ENCODE measurements around the gene LIMA1. TPM values are rescaled to one million over a fixed set of nuclear protein-coding genes. Genes with fewer than 3 reads are reported as not detected.
"Not testable (repeated sequence)": the region's sequence is repeated elsewhere in the genome, so short reads cannot be mapped to it uniquely, and the experiment has no call there.

Gene LIMA1
- total RNA-seq, 1 donor from 2014 or later: 14.3 TPM

GRCh38 chr12:50221228-50222008 is 61.9 kb downstream of the LIMA1 start:
- H3K9me3 Mint-ChIP-seq (ENCODE audit: unreplicated experiment): no peaks in the 10 kb centered on the region
- H3K4me3 Mint-ChIP-seq (ENCODE audit: unreplicated experiment): no peak overlapping the region
- no peaks in the 10 kb centered on the region for H3K36me3 Mint-ChIP-seq (ENCODE audit: low read depth, unreplicated experiment)
- H3K27ac Mint-ChIP-seq (ENCODE audit: unreplicated experiment): no peak overlapping the region
- no peak for TF ChIP-seq CTCF (IDR thresholded peaks at IDR 0.05; ENCODE audit: unreplicated experiment)
- DNase-seq (ENCODE audit: low spot score): no peak
- peaks cover 3% of the 10 kb centered on the region for H3K4me1 Mint-ChIP-seq (ENCODE audit: unreplicated experiment)
- no peaks in the 10 kb centered on the region for H3K27me3 Mint-ChIP-seq (ENCODE audit: unreplicated experiment)

GRCh38 chr12:50220363-50220995 is 62.8 kb downstream of the LIMA1 start:
- Mint-ChIP-seq H3K36me3 (ENCODE audit: low read depth, unreplicated experiment) (no peaks in the 10 kb centered on the region), H3K27me3 (ENCODE audit: unreplicated experiment) (no peaks in the 10 kb centered on the region), H3K27ac (ENCODE audit: unreplicated experiment) (peak overlapping the region; percentile 70), H3K4me1 (ENCODE audit: unreplicated experiment) (peaks cover 3% of the 10 kb centered on the region), H3K9me3 (ENCODE audit: unreplicated experiment) (no peaks in the 10 kb centered on the region), H3K4me3 (ENCODE audit: unreplicated experiment) (no peak overlapping the region)
- no peak for TF ChIP-seq CTCF (IDR thresholded peaks at IDR 0.05; ENCODE audit: unreplicated experiment)
- DNase-seq (ENCODE audit: low spot score): no peak

- Mint-ChIP-seq H3K4me1 (ENCODE audit: unreplicated experiment) (peaks cover 3% of the 10 kb centered on the region), H3K9me3 (ENCODE audit: unreplicated experiment) (no peaks in the 10 kb centered on the region), H3K36me3 (ENCODE audit: low read depth, unreplicated experiment) (no peaks in the 10 kb centered on the region), H3K27me3 (ENCODE audit: unreplicated experiment) (no peaks in the 10 kb centered on the region), H3K27ac (ENCODE audit: unreplicated experiment) (no peak overlapping the region), H3K4me3 (ENCODE audit: unreplicated experiment) (no peak overlapping the region)
- TF ChIP-seq CTCF (IDR thresholded peaks at IDR 0.05; ENCODE audit: unreplicated experiment): no peak
- DNase-seq (ENCODE audit: low spot score): no peak
These were observed 63.8 kb downstream of the LIMA1 start for GRCh38 chr12:50219544-50219943.

- not testable (repeated sequence) for H3K36me3 Mint-ChIP-seq (ENCODE audit: low read depth, unreplicated experiment); H3K4me3 Mint-ChIP-seq (ENCODE audit: unreplicated experiment); H3K4me1 Mint-ChIP-seq (ENCODE audit: unreplicated experiment); DNase-seq (ENCODE audit: low spot score); H3K9me3 Mint-ChIP-seq (ENCODE audit: unreplicated experiment); H3K27ac Mint-ChIP-seq (ENCODE audit: unreplicated experiment); H3K27me3 Mint-ChIP-seq (ENCODE audit: unreplicated experiment)
These were observed 64.3 kb downstream of the LIMA1 start for GRCh38 chr12:50219001-50219400.

- no peak overlapping the region for H3K4me3 Mint-ChIP-seq (ENCODE audit: unreplicated experiment)
- peaks cover 3% of the 10 kb centered on the region for H3K4me1 Mint-ChIP-seq (ENCODE audit: unreplicated experiment)
- H3K27me3 Mint-ChIP-seq (ENCODE audit: unreplicated experiment): no peaks in the 10 kb centered on the region
- no peaks in the 10 kb centered on the region for H3K9me3 Mint-ChIP-seq (ENCODE audit: unreplicated experiment)
- H3K36me3 Mint-ChIP-seq (ENCODE audit: low read depth, unreplicated experiment): no peaks in the 10 kb centered on the region
- TF ChIP-seq CTCF (IDR thresholded peaks at IDR 0.05; ENCODE audit: unreplicated experiment): no peak
- DNase-seq (ENCODE audit: low spot score): no peak
- H3K27ac Mint-ChIP-seq (ENCODE audit: unreplicated experiment): no peak overlapping the region
These were observed 64.9 kb downstream of the LIMA1 start for GRCh38 chr12:50218386-50218785.

Data from endothelial cell (in vitro differentiated cells).